K562 (cell line): ENCODE results near the gene MAPK8IP1. TPM values are rescaled to one million over a fixed set of nuclear protein-coding genes. Genes with fewer than 3 reads are reported as not detected.
A peak's percentile ranks its signal among the peaks of the same experiment; 100 is the strongest.

Source experiments
- POLR2G ChIP-seq: fragments of 200-400 bp; formaldehyde crosslinking; IDR thresholded peaks from 2 replicates; pipeline ENCODE4 v1.6.1; 2017; ENCODE audit warnings: low read depth, mild to moderate bottlenecking, antibody characterized with exemption, low read length, moderate library complexity
- TFAP4 ChIP-seq: sonication (generic); formaldehyde crosslinking; IDR thresholded peaks from 2 replicates; pipeline ENCODE4 v1.8.0; 2022; ENCODE audit warnings: missing genetic modification reagents, mild to moderate bottlenecking, moderate library complexity, borderline replicate concordance
- polyA plus RNA-seq, 8 experiments: library from polyadenylated mRNA; depleted of rRNA in 4 of 8; stranded (reverse) in 5 of 8; unstranded in 3 of 8; fragments of >200 nt; fragmentation: Nextera tagmentation in 2 of 8; fragmentation: Illumina TruSeq in 1 of 8; extraction: Ambion mirVana in 2 of 8; extraction: Trizol in 1 of 8; gene quantifications; 2 replicates each; pipeline versions ENCODE4 v1.2.1 to v1.2.3, GENCODE V29; 2011 to 2014; ENCODE audit warnings: inconsistent platforms in 1 of 8, missing spikeins in 1 of 8
- total RNA-seq, 7 experiments: library from RNA; depleted of rRNA in 6 of 7; stranded (reverse); fragments of >200 nt in 6 of 7; fragmentation: Illumina TruSeq in 2 of 7; extraction: Trizol in 2 of 7; gene quantifications; 2 replicates each; pipeline versions ENCODE4 v1.2.1 to v1.2.3, GENCODE V29; 2011 to 2021; ENCODE audit warnings: low replicate concordance in 1 of 7
- TF ChIP-seq, protein P1 (sequence below): fragments of 450-650 bp; IDR thresholded peaks from 2 replicates; pipeline ENCODE4 v1.6.1; 2018; ENCODE audit not compliant: partially characterized antibody

Gene MAPK8IP1
- total and polyA plus RNA-seq, 9 of the 15 experiments (the other 6 are each of a cell fraction or from before 2014, with no cell fraction given): 0.13 to 6.9 (median 2.5) TPM

DNA sequence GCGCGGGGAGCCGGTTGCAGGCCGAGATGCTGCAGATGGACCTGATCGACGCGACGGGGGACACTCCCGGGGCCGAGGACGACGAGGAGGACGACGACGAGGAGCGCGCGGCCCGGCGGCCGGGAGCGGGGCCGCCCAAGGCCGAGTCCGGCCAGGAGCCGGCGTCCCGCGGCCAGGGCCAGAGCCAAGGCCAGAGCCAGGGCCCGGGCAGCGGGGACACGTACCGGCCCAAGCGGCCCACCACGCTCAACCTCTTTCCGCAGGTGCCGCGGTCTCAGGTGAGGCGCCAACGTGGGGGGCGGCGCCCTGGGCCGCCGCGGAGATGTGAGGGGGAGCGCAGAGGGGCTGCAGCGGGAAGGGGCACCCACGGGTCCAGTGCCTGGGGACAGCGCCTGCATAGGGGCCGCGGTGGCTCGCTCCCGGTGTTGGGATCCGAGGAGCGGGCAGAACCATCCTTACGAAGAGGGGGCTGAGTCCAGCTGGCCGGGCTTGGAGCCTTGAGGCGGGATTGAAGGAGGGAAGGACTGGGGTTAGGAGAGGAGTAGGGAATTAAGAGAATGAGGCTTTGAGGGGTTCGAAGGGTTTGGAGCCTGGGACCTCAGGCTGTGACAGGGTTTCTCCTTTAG is 14.8 kb downstream of the MAPK8IP1 start (continued):
- TF ChIP-seq TFAP4 (CRISPR knock-in tag) (peak; percentile 36; the same call in 1 of the 2 replicates), POLR2G (0 out of 2 replicates have a peak, but pooled peaks have one; percentile 23)
- TF ChIP-seq, protein P1, sequence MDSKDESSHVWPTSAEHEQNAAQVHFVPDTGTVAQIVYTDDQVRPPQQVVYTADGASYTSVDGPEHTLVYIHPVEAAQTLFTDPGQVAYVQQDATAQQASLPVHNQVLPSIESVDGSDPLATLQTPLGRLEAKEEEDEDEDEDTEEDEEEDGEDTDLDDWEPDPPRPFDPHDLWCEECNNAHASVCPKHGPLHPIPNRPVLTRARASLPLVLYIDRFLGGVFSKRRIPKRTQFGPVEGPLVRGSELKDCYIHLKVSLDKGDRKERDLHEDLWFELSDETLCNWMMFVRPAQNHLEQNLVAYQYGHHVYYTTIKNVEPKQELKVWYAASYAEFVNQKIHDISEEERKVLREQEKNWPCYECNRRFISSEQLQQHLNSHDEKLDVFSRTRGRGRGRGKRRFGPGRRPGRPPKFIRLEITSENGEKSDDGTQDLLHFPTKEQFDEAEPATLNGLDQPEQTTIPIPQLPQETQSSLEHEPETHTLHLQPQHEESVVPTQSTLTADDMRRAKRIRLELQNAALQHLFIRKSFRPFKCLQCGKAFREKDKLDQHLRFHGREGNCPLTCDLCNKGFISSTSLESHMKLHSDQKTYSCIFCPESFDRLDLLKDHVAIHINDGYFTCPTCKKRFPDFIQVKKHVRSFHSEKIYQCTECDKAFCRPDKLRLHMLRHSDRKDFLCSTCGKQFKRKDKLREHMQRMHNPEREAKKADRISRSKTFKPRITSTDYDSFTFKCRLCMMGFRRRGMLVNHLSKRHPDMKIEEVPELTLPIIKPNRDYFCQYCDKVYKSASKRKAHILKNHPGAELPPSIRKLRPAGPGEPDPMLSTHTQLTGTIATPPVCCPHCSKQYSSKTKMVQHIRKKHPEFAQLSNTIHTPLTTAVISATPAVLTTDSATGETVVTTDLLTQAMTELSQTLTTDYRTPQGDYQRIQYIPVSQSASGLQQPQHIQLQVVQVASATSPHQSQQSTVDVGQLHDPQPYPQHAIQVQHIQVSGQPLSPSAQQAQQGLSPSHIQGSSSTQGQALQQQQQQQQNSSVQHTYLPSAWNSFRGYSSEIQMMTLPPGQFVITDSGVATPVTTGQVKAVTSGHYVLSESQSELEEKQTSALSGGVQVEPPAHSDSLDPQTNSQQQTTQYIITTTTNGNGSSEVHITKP: peak; percentile 85
